Left colon (tissue), 2 donors: Measurements from ENCODE around the gene HGF. TPM values are rescaled to one million over a fixed set of nuclear protein-coding genes. Genes with fewer than 3 reads are reported as not detected.

Experiments used
- ATAC-seq: fragments of 200-7000 bp; cut with Tn5 transposase; one replicate; pipeline ENCODE4 v1.9.1; 2020; ENCODE audit warnings: mild to moderate bottlenecking, moderate library complexity
- DNase-seq, 2 donors: peaks; one replicate each; pipeline ENCODE4 v3.0.0-alpha.2; 2020
- intact Hi-C, 2 donors: fragments of 100-400 bp; cut with DNase I in 1 of 2; cut with micrococcal nuclease in 1 of 2; formaldehyde crosslinking; loops; one replicate each; pipeline versions ENCODE4 v1.11.2 to v1.14.0; 2022; cut with DNase I, micrococcal nuclease
- total RNA-seq, 2 donors: library from RNA; stranded (reverse); fragmentation: NEBNext Ultra II Directional; extraction: Animal tissue kit (Norgen Biotek cat#: 25700); gene quantifications; one replicate each; pipeline ENCODE4 v1.2.1, GENCODE V29; 2021
- donor health status: DM: no; HTN: no; CAD: no.
- donor health status: DM: yes; HTN: yes; CAD: no.

Gene HGF
- total RNA-seq, 2 donors from 2014 or later = 0.98 to 3.2 TPM

DNA sequence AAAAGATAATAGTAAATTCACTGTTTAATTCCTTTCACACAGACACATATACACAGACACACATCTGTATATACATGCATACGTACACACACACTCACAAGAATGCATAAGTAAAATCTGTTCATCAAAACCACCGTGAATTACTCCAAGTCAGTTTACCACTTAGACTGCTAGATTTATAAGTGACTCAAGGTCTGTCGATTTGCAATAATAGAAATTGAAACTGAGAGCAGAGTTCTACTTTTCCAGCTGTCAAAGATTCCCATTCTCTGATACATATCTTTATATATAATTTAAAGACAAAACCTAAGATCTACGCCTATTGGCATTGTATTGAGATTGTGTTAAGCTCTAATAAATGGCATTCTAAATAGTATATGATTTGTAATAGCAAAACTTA is 9.9 kb upstream of the HGF start:
- ATAC-seq = no peak
- no peak for DNase-seq
- intact Hi-C loops = no loop called here

DNA sequence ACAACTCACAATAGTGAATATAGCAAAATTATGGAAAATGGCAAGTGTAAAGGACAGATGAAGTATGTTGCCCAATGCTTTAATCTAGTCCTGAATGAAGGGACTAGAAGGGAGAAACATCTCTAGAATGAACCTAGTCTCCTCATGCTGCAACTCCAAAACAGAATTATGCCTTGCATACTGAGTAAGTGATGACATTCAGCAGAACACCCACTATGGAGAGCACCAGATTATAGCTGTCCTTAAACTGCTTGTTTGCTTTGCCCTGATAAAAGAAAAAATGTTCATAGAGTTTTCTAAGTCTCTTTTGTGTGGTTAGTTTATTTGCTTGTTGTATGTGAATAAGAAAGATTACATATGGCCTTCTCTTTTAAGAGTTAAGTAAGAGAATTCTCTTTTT is 7.8 kb upstream of the HGF start:
- intact Hi-C loops = no loop called here
- ATAC-seq (no peak), DNase-seq (no peak)

DNA sequence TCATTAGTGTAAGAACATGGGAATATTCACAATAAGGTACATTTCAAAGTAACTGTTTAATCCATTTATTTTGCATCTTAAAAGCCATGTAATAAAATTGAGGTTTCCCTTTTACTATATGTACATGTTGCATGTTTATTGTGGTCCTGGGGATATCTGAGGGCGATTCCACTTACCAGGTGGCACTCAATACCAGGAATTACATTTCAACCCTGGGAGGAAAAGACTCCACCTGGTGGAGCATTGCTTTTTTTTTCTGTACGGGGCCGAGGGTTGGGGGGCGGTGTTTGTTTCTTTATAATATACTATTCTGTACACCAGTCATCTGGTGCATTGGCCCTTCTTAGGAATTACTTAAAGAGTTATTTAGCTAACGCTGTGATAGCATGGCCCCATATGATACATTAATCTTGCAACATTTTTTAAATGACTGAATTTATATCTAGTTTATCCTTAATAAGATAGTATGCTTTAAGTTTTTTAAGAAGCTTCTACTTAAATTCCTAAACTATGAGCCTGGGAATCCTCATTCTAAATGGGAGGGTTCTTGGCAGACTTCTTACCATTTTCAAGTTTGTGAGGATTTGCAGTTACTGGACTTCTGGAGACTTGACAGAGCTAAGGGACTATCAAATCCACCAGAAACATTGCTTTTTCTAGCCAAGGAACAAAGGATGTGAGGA is 7.2 kb upstream of the HGF start:
- DNase-seq = no peak
- no peak for ATAC-seq
- intact Hi-C loops = no loop called here

DNA sequence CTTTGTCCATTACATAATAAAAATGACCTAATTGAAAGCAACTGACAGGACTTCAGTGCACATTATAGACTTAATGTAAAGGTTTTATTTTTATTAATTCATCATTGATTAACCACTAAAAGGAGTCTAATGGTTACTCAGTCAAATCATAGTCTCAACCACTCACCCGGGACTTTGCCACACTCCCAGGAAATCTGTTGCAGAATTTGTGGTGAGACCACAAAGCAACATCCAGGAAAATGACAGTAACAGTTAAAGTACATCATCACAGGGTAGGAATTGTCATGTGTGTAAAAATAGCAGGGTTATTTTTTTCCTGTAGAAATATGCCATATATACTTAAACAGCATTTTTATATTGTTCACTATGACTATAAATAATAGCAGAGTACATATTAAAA is 6.3 kb upstream of the HGF start:
- no peak for ATAC-seq
- intact Hi-C loops = no loop called here
- DNase-seq = no peak

DNA sequence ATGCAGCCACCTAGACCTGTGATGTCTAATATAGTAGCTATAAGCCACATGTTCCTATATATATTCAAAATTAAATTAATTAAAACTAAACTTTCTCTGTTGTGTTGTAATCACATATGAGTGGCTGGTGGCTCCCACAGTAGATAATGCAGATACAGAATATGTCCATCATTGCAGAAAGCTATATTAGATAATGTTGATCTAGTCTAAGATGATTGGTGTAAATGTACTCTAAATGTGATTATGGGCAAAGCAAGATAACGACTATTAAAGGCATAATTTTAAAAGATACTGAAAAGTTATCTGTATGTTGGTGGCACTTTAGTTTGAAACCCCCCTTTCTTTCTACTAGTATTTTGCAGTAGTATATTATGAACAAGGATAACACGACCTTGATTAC is 5.7 kb upstream of the HGF start:
- intact Hi-C loops = no loop called here
- DNase-seq (no peak), ATAC-seq (no peak)

DNA sequence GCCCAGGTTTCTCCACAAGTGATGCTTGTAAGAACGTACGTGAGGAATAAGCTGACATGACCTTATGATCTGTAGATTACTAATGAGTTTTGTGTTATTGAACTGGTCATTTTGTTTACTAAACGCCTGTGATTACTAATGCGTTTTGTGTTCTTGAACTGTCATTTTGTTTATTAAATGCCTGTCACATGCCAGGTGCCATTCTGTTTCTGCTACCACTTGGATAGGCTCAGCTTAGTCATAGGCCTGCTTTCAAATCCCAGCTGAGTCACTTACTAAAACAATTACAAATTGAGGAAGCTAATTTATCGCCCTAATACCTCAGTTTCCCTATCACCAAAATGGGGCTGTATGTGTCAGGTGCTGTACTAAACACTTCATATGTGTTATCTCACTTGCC is 4.7 kb upstream of the HGF start:
- intact Hi-C loops = no loop called here
- DNase-seq = no peak
- ATAC-seq = no peak

DNA sequence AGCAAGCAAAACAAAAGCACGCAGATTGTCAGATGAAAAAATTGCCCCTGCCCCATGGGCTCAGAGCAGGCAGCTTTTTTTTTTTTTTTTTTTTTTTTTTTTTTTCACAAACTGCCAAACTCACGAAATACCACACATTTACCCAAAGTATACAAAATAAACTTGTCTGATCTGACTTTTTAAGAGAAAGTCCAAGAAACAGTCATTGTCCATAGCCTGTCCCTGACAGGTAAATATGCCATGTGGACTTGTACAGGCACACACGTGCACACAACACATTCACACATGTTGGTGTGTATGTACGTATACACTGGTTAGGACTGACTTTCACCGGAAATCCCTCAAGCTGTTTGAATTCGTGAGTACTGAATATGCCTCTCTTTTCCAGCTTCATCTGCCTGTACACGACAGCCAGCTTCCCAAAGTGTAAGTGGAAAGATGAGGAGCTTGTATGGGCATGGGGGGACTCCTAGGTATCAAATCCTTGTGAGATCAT is 929 bp upstream of the HGF start:
- intact Hi-C loops = no loop called here
- ATAC-seq (no peak), DNase-seq (no peak)

DNA sequence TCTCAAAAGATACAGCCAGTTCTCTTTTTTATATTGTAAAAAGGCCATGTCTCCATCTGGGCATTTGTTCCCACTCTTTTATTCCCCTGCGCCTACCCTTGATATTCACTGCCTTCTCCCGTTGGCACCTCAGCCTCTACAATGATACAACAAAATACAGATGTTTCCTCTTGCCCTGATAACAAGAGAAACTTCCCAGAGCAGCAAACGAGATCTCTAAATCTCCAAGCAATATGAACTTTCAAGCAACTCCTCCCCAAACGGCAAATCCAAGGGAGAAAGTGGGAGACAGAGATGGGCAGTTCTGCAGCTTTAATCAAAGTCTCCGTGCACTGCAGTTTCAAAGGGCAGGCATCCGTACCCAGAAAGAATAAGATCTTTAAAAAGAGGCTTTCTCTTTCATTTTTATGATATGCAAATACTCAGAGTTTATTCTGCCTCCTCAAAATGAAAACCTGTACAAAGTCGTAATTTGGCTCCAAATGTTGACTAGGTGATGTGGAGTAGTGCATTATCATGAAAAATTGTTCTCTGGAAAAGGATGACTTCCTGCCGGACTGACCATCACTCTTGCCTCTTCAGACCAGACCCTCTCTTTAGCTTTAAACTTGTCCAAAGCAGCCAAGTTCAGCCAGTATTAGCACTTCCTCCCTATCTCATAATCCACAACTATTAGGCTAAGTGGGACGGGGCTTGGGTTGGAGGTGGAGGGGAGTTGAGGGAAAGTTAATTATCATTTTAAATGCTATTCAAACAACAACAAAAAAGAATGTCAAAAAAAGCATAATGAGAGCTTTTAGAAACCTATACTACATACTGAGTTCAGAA is 682 bp downstream of the HGF start:
- DNase-seq (no peak), ATAC-seq (no peak)
- intact Hi-C loops = no loop called here

DNA sequence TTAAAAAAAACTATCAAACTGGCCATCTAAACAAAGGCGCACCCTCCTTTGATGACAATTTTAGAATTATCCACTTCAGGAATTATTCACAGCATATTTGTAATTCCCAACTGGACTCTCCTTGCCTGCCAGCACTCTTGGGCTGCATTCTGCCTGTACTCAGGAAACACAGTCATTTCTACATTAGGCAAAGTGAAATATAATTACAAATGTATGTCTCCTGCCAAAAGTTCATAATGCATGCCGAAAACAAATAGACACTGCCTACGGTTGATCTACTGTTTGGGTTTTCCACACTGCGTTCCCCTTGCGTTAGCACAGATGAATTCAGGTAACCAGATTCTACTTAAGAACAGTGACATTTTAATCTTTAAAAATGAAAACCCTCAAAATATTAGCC is 1.9 kb downstream of the HGF start:
- no peak for DNase-seq
- no peak for ATAC-seq
- intact Hi-C loops = no loop called here

DNA sequence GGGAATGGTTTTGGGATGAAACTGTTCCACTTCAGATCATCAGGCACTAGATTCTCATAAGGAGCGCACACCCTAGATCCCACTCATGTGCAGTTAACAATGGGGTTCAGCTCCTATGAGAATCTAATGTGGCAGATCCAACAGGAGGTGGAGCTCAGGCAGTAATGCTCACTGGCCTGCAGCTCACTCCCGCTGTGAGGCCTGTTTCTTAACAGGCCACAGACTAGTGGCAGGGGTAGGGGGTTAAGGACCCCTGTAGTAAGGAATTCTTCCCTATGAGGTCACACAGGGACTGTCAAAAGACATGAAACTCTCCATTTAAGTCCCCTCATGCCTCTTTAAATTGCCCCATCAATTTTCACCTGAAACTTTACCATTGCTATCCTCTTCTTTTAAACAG is 8.0 kb downstream of the HGF start:
- no peak for ATAC-seq
- no peak for DNase-seq
- intact Hi-C loops = no loop called here

DNA sequence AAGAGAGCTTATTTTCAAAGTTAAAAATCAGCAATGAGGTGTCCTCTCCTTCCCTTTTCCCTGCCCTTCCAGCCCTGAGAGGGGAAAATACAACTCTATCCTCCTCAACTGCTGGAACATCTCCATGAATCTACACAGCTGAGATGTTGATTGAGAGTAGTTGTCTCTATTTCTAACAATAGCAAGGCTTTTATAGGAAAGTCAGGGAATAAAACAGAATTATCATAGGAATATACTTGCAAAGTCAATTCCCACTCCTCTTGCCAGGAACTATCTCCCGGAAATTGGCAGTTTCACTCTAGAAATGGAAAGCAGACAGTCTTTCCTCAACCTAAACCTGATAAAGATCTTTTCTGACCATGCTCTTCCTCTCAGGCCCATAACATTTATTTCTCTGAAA is 8.8 kb downstream of the HGF start:
- intact Hi-C loops = no loop called here
- no peak for DNase-seq
- no peak for ATAC-seq

DNA sequence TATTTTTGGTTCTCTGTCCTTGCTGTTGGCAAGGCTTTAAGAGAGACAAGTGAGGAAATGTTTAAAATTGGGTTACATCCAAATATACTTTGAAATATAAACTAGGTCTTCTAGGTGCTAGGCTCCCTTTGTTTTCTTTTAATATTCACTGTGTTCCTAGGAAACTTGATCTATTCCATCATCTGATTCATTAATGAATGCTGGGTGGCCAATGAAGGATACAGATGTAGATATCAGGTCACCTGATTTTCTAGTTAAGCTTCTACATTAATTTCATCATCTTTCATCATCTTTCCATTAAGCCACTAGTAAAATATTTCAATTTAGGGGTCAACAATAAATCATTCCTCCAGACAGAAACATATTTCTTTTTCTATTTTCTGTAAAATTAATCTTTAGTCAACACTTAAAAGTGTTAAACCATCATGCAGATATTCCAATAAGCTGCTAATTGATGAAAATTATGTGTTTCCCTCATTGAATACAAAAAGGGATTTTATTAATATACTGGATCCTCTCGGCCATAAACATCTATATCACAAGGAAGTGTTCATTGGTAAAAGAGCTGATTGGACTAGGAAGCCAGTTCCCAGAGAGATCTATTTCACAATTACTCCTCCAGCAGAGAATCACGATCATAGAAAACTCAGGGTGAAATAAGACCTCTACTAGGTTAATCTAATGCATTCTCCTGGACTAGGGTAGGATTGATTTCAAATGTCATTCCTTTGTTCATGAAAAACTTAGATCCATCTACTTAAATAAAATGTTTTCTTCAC is 14.7 kb downstream of the HGF start:
- no peak for ATAC-seq
- intact Hi-C loops = no loop called here

DNA sequence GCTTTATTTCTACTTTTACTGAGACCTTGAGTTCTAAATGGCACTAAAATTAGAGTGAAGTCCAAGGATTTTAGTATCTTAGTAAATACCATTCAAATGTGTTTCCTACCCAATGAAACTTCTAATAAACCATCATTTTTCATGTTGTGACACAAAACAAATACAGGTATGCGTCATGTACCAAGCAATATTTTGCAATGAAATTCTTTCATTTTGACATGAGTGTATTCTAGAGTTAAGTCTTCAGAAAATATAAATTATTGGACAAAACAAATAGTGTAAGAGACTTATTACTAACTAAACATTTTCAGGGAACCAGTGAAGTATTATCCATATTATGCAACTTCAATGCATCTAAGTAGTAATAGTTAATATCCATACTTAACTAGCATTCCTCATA is 16.5 kb downstream of the HGF start:
- ATAC-seq = no peak
- no peak for DNase-seq
- intact Hi-C loops = no loop called here

More for the DNA sequence above, 14.7 kb downstream of the HGF start:
- DNase-seq = no peak

DNA sequence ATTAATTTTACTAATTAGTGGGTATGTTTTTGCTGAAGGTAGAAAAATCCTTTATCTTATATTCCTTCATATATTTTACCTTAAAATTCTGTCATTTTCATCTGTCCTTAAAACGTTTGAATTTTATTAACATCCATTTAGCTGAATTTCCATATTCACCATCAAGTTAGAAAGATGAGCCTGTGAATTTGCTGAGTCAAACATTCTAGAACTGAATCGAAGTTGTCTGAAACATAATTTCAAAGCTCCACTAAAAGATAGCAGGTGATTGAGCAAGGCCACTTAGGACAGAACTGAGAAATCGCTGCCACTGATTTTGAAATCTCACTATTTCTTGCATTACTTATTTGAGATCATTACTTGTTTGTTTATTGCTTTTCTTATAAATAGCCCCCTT is 17.5 kb downstream of the HGF start:
- ATAC-seq (no peak), DNase-seq (no peak)
- intact Hi-C loops = no loop called here

DNA sequence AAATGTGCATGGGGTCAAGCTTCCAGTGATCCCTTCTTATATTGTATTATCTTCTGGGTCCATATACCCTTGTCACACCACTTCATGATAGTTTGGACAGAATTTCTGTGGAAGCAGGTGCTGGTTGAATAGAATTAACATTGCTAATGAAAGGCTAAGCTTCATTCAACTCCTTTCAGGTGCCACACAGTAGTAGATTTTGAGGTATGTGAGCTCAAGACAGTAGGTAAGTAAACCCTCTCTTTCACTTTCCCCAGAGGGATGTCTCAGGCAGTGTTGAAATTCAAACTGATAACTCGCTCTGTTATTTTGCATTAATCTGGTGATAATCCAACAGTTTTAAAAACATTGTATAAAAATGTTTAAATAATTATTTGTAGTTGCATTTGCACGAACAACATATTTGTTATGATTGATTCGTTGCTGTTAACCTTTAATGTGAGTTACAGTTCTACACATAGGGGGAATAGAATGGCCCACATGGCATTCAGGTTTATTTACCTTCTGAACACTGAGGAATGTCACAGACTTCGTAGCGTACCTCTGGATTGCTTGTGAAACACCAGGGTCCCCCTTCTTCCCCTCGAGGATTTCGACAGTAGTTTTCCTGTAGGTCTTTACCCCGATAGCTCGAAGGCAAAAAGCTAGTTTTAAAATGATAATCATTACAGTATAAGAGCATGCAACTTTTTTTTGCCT is 18.1 kb downstream of the HGF start:
- intact Hi-C loops = no loop called here
- DNase-seq = no peak
- no peak for ATAC-seq

DNA sequence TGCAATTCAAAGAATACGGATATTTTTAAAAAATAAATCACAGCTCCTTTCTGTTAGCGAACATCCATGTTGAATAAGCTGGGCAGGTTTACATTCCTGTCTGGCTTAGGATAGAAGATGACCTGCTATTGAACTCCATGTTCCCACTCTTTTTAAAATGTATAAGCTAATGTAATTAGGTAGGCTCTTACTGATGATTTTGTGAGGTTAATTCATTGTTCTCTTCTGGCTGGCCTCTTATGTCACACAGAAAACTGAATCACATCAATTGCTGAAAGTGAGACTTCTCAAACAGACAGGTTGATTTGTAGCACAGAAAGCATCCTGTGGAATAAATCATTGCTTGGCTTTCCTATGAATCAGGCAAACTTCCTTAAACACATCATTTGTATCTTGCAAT is 24.2 kb downstream of the HGF start:
- intact Hi-C loops = no loop called here
- ATAC-seq = no peak
- no peak for DNase-seq

DNA sequence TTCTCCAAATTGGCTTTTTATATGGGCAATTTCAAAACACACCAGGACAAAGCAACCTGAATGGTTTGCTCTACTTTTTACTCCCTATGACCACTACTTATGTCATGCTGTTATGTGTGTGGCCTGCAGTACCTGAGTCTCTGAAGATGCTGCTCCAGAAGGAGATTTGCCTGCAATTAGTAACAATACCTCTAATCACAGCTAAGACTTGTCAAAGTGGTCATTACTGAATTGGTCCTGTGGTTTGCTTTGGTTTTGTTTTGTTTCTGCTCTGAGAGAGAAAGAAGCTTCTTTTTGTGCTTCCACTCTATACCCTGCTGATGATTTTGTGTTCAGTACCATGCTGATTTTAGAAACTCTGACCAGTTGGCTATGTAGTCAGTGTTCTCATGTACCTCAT is 25.5 kb downstream of the HGF start:
- DNase-seq = no peak
- intact Hi-C loops = no loop called here
- ATAC-seq = no peak

DNA sequence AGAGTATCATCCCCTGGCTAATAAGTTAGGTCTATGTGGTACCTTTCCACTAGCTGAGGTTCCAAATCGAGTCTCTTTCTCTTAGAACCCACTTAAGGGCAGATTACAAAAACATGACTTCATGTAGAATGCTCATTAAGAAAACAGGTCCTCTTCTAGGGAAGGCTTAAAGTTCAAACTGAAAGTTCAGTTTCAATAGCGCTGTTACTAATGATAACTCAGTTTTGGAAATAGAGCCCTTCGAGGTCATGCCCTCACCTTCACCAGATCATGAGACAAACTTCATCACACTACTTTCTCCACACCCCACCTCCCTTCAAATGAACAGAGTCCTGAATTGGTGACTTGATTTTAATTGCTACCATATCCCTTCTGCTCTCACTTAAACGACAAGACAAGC is 26.2 kb downstream of the HGF start:
- ATAC-seq = no peak
- DNase-seq = no peak
- intact Hi-C loops = no loop called here

DNA sequence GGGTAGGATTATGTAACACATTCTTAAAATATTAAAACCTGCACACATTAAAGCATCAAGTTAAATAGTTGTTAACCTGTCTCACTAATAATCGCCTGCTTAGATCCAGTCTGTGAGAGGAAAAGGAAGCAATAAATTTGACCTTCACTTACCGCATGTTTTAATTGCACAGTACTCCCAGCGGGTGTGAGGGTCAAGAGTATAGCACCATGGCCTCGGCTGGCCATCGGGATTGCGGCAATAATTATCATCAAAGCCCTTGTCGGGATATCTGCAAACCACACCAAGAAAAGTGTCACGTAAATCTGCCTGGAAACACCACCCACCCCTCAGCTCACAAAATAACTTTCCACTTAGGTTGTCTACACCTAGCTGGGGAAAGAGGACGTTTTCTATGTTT is 26.6 kb downstream of the HGF start:
- intact Hi-C loops = no loop called here
- no peak for DNase-seq
- no peak for ATAC-seq
